IPS-15b (cell line): ENCODE measurements around the gene XAGE5.
"Not testable (repeated sequence)": the region's sequence is repeated elsewhere in the genome, so short reads cannot be mapped to it uniquely, and the experiment has no call there.

Source experiments
- H3K27me3 ChIP-seq: one replicate; pipeline ENCODE4 v1.6.1; 2013; ENCODE audit warnings: low read length; ENCODE audit not compliant: control insufficient read depth, insufficient read depth
- H3K36me3 ChIP-seq: one replicate; pipeline ENCODE4 v1.6.1; 2013; ENCODE audit warnings: low read length; ENCODE audit not compliant: control insufficient read depth, insufficient read depth
- H3K4me1 ChIP-seq: one replicate; pipeline ENCODE4 v1.6.1; 2013; ENCODE audit warnings: mild to moderate bottlenecking, low read length; ENCODE audit not compliant: control insufficient read depth, insufficient read depth
- H3K4me3 ChIP-seq: one replicate; pipeline ENCODE4 v1.5.1; 2013; ENCODE audit warnings: low read depth, low read length
- H3K9ac ChIP-seq: one replicate; pipeline ENCODE4 v1.6.1; 2013; ENCODE audit warnings: low read depth, mild to moderate bottlenecking, low read length
- H3K9me3 ChIP-seq: one replicate; pipeline ENCODE4 v1.6.1; 2013; ENCODE audit warnings: mild to moderate bottlenecking, low read length; ENCODE audit not compliant: control insufficient read depth, insufficient read depth

Gene XAGE5

GRCh38 chrX:52856991-52857525 lies 46.0 kb downstream of the XAGE5 start:
- not testable (repeated sequence) for H3K9me3 ChIP-seq, H3K27me3 ChIP-seq

GRCh38 chrX:52865343-52865998 lies 54.4 kb downstream of the XAGE5 start:
- H3K27me3 ChIP-seq, result no peaks in the 10 kb centered on the region
- H3K4me1 ChIP-seq, result no peaks in the 10 kb centered on the region
- H3K36me3 ChIP-seq, result no peaks in the 10 kb centered on the region
- H3K9me3 ChIP-seq, result no peaks in the 10 kb centered on the region
- H3K9ac ChIP-seq, result no peak overlapping the region
- no peak overlapping the region for H3K4me3 ChIP-seq

More at GRCh38 chrX:52856991-52857525, 46.0 kb downstream of the XAGE5 start:
- H3K36me3 ChIP-seq, H3K4me3 ChIP-seq, H3K9ac ChIP-seq, H3K4me1 ChIP-seq: not testable (repeated sequence)
